Left kidney (tissue), 2 donors: ENCODE measurements around the gene SETD7. TPM values are rescaled to one million over a fixed set of nuclear protein-coding genes. Genes with fewer than 3 reads are reported as not detected.

ENCODE experiments used
- DNase-seq: peaks from one replicate; pipeline ENCODE4 v3.0.0-alpha.2; 2013
- polyA plus RNA-seq: library from polyadenylated mRNA; unstranded; fragments of 120-200 nt; gene quantifications from one replicate; pipeline ENCODE4 v1.2.1, GENCODE V29; 2013; ENCODE audit not compliant: insufficient read length

The SETD7 gene
- polyA plus RNA-seq, 1 donor, result 14.4 TPM

DNA sequence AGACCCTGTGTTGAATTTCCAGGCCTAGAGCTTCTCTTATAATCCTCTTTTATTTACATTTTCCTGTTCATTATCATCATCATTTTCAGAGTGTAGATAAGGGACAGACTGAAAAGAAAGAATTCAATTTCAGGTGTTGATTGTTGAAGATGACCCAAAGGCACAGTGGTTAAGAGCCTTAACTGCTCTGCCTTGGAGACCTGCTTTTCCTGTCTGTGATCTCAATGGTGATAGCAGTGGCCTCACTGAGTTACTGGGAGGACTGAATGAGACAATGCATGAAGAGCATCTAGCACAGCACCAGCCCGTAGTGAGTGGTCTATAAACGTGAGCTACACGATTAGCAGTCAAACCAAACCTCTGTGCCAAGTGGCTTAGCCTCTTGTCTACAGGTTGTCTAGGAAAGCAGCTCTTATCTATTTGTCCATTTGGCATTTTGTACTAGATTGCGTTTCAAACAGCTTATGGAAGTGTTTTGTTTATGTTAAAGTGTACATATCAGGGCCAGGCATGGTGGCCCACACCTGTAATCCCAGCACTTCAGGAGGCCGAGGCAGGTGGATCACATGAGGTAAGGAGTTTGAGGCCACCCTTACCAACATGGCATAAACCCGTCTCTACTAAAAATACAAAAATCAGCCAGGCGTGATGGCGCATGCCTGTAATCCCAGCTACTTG lies 41.5 kb downstream of the SETD7 start:
- no peak for DNase-seq

- no peak for DNase-seq
These were observed 44.7 kb downstream of the SETD7 start for GRCh38 chr4:139511320-139511719.

- DNase-seq, result no peak
These were observed 46.1 kb downstream of the SETD7 start for GRCh38 chr4:139509727-139510410.

- DNase-seq, result no peak
These were observed 47.3 kb downstream of the SETD7 start for GRCh38 chr4:139508581-139509237.

DNA sequence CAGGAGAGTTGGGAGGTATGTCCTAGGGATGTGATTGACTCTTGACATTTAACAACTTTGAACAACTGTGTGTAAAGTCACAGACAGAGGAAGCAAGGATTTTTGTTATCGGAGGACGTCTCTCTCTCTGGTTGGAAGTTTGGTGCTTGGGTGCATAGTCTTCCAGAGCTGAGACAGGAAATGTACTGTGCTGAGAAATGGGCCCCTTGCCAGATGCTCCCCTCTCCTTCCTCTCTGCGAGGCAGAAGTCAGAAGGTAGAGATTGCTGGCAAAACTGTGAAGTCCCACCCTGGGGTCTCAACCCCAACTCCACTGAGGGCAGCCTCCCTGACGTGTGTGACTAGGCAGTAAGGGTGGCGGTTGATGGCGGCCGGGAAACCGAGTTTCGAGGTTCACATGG lies 49.2 kb downstream of the SETD7 start:
- no peak for DNase-seq

DNA sequence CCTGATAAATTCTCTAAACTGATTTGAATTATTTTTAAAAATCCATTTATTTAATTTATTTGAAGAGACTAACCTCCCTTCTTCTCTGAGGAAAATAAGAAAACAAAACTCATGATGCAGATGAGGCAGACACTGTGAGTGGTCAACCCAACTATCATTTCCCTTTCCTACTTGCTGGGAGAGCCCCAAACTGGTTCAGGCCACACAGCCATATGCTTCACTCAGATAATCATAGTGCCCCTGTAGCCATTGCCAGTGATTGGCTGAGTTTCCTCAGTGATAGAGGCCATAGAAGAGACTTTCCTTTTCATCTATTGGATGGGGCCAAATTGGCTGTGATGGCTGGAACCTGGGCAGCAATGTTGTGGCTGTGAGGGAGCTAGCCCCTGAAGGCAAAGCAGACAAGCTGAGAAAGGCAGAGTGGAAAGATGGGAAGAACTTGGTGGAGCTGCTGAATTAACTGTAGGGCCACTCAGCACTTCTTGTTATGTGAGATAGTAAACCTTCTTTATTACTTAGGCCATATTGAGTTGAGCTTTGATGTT lies 52.3 kb downstream of the SETD7 start:
- no peak for DNase-seq

- DNase-seq, result no peak
These were observed 53.8 kb downstream of the SETD7 start for GRCh38 chr4:139501927-139502899.

- no peak for DNase-seq
These were observed 54.5 kb downstream of the SETD7 start for GRCh38 chr4:139501527-139501926.

GRCh38 chr4:139501117-139501516 lies 54.9 kb downstream of the SETD7 start:
- DNase-seq, result no peak

DNA sequence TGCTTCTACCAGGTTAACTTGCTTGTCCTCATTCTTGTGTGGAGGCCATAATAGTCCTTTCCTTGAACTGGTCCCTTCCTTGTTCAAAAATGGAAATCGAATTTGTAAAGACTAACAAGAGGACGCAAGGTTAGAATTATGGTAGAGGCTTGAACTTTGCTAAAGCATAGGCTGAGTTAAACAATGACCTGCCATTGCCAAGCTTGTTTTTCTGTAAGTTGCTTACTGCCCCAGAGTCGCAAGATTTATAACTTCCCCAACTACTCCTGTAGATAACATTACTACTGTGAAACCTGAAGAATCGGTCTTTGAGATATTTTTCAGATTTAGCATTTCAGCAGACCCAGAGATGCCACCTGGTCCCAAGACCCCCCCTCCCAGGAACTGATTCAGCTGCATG lies 56.8 kb downstream of the SETD7 start:
- DNase-seq, result no peak

DNA sequence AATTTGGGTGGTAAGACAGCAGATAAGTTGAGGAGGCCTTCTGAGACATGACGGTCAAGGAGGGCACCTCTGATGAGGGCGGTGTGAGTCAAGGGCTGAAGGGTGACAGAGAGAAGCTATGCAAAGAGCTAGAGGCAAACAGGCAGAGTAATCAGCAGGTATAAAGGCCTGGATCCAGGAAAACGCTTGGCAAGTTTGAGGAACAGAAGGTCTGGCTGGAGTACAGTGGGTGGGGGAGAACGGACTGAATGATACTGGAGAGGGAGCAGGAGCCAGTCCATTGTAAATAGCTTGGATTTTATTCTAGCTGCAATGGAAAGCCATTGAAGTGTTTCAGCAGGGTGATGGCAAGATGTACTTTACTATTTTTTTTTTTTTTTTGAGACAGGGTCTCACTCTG lies 62.8 kb downstream of the SETD7 start:
- DNase-seq, result no peak

DNA sequence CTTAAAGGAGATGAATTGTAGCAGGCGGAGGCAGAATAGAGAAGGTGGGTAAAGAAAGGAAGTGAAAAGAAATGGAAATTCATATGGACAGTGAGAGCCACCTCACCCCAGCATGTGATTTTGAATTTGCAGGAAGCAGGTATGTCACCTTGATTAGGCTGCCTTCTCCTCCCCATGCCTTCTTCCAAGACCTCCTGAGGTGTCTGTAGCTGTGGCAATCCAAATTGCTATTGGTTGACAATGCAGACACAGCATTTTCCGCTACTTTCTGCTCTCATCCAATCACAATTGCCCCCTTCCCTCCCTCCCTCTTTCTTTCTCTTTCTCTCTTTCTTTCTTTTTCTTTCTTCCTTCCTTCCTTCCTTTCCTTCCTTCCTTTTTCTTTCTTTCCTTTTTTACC lies 63.6 kb downstream of the SETD7 start:
- DNase-seq, result no peak

DNA sequence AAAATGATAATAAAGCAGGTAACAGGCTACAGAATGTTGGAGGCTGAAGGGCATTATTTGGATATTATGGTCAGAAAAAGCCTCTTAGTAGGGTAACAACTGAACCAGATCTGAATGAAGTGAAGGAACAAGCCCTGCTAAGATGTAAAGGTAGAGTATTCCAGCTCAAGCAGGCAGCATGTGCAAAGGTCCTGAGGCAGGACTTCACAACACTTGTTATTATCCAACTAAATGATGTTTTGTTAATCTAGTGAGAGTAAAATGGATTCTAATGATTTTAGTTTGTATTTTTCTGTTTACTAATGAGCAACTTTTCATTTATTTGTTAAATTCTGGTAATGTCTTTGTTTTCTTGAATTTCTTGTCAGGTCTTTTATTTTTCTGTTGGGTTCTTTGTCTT lies 66.4 kb downstream of the SETD7 start:
- no peak for DNase-seq

DNA sequence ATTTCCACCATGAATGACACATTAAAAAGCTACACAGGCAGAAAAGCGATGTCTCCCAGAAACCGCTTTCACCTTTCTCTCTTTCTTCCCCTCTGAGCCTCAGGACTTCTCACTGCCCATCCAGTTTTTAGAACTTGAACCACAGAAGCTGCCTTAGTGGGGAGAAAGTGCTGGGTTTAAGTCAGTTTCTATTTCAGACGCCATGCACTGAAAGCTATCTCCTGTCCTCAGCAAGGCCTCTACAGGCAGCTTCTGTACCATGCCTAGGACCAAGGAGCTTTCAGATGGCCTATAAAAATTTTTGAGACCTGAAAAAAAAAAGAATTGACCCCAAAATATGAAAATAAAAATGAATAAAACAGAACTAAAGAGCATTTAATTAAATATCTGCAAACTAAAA lies 67.6 kb downstream of the SETD7 start:
- no peak for DNase-seq

GRCh38 chr4:139484783-139485311 lies 71.2 kb downstream of the SETD7 start:
- DNase-seq, result no peak

DNA sequence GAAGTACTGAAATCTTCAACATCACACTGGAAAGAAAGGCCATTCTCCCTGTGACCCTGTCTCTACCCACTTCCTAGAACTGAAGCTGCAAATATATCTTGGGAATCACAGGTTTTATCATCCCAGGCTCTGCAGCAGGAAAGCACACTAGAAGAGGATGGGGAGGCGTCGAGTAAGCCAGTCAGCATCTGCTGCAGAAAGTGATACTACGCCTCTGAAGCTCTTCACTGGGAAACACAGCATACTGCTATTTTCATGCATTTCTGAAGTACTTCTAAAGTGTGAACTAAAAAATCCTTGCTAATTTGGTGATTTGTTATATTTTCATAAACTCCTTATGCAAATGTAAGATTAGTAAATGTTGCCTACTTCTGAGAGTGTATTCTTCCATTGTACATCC lies 73.0 kb downstream of the SETD7 start:
- no peak for DNase-seq

DNA sequence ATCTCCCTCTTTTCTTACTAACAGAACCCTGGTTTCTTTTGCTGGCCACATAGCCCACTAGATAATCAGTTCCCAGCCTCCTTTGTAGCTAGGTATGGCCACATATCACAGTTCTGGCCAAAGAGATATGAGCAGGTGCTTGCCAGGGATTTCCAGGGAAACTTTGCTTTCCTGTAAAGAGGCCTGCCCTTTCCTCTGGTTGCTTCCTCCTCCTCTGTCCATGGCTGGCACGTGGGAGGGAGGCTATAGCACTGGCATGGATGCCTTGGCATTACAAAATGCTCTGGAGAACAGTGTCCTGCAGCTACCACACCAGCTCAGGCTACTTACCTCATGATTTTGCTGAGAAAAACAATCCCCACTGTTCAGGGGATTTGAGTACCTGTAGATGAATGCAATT lies 74.6 kb downstream of the SETD7 start:
- DNase-seq, result no peak

- no peak for DNase-seq
These were observed 79.7 kb downstream of the SETD7 start for GRCh38 chr4:139476363-139476762.

- no peak for DNase-seq
These were observed 83.2 kb downstream of the SETD7 start for GRCh38 chr4:139472852-139473251.

- no peak for DNase-seq
These were observed 84.9 kb downstream of the SETD7 start for GRCh38 chr4:139470997-139471665.

- DNase-seq, result no peak
These were observed 85.7 kb downstream of the SETD7 start for GRCh38 chr4:139470295-139470694.
